Activated B cell treated with CpG ODN at 0.5 μM for 24 hours (primary cell): ENCODE results near the gene GATAD2A. TPM values are rescaled to one million over a fixed set of nuclear protein-coding genes. Genes with fewer than 3 reads are reported as not detected.

Experiments used
- ATAC-seq: fragments of 200-7000 bp; cut with Tn5 transposase; one replicate; pipeline ENCODE4 v1.10.0; 2021; ENCODE audit warnings: low read depth, mild to moderate bottlenecking, moderate library complexity
- CTCF ChIA-PET: fragments of 350-600 bp; sonication (Branson Sonifier 250); formaldehyde crosslinking; loops from one replicate; lab custom pipeline; 2021; ENCODE audit warnings: antibody characterized with exemption; lab: Charles Lee
- POLR2A ChIA-PET: fragments of 350-600 bp; sonication (Branson Sonifier 250); formaldehyde crosslinking; loops from one replicate; lab custom pipeline; 2021; ENCODE audit warnings: antibody characterized with exemption; lab: Charles Lee
- DNase-seq: peaks from one replicate; pipeline ENCODE4 v3.0.0; 2022
- H3K27ac Mint-ChIP-seq: one replicate; pipeline ENCODE4 v1.8.0; 2020; ENCODE audit warnings: mixed read lengths
- H3K27me3 Mint-ChIP-seq: one replicate; pipeline ENCODE4 v1.8.0; 2021; ENCODE audit warnings: mixed read lengths
- H3K36me3 Mint-ChIP-seq: one replicate; pipeline ENCODE4 v1.8.0; 2021; ENCODE audit warnings: low read depth, mixed read lengths
- H3K4me1 Mint-ChIP-seq: one replicate; pipeline ENCODE4 v1.8.0; 2021; ENCODE audit warnings: mixed read lengths
- H3K4me3 Mint-ChIP-seq: one replicate; pipeline ENCODE4 v1.8.0; 2020; ENCODE audit warnings: mild to moderate bottlenecking, mixed read lengths
- H3K9me3 Mint-ChIP-seq: one replicate; pipeline ENCODE4 v1.8.0; 2020; ENCODE audit warnings: mixed read lengths
- intact Hi-C: fragments of 100-400 bp; cut with micrococcal nuclease; formaldehyde crosslinking; loops from one replicate; pipeline ENCODE4 v1.15.1; 2024
- total RNA-seq: library from RNA; stranded (reverse); gene quantifications from 2 replicates; pipeline ENCODE4 v1.2.3, GENCODE V29; 2022
- TF ChIP-seq, protein P1 (sequence below): fragments of 200-600 bp; IDR thresholded peaks from one replicate; pipeline ENCODE4 v1.8.0; 2022; ENCODE audit warnings: antibody characterized with exemption, mild to moderate bottlenecking

GATAD2A gene
- total RNA-seq, 1 donor from 2014 or later: 116 TPM

DNA sequence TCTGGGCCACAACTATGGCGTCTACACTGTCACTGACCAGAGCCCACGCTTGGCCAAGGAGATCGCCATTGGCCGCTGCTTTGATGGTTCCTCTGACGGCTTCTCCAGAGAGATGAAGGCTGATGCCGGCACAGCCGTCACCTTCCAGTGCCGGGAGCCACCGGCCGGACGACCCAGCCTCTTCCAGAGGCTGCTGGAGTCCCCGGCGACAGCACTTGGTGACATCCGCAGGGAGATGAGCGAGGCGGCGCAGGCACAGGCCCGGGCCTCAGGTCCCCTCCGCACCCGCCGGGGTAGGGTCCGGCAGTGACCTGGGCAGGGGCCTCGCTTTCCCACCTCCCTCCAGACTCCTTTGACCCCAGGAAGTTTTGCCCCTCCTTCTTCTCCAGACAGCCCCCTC, 140.2 kb downstream of the GATAD2A start:
- DNase-seq (no peak), ATAC-seq (no peak)
- Mint-ChIP-seq H3K27me3 (peaks cover 12% of the 10 kb centered on the region), H3K4me3 (no peak overlapping the region), H3K27ac (no peak overlapping the region), H3K4me1 (peaks cover 9% of the 10 kb centered on the region), H3K36me3 (no peaks in the 10 kb centered on the region), H3K9me3 (no peaks in the 10 kb centered on the region)
- intact Hi-C loops: no loop called here
- CTCF ChIA-PET: no interaction called here
- POLR2A ChIA-PET: no interaction called here
- TF ChIP-seq, protein P1, sequence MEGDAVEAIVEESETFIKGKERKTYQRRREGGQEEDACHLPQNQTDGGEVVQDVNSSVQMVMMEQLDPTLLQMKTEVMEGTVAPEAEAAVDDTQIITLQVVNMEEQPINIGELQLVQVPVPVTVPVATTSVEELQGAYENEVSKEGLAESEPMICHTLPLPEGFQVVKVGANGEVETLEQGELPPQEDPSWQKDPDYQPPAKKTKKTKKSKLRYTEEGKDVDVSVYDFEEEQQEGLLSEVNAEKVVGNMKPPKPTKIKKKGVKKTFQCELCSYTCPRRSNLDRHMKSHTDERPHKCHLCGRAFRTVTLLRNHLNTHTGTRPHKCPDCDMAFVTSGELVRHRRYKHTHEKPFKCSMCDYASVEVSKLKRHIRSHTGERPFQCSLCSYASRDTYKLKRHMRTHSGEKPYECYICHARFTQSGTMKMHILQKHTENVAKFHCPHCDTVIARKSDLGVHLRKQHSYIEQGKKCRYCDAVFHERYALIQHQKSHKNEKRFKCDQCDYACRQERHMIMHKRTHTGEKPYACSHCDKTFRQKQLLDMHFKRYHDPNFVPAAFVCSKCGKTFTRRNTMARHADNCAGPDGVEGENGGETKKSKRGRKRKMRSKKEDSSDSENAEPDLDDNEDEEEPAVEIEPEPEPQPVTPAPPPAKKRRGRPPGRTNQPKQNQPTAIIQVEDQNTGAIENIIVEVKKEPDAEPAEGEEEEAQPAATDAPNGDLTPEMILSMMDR: no peak

DNA sequence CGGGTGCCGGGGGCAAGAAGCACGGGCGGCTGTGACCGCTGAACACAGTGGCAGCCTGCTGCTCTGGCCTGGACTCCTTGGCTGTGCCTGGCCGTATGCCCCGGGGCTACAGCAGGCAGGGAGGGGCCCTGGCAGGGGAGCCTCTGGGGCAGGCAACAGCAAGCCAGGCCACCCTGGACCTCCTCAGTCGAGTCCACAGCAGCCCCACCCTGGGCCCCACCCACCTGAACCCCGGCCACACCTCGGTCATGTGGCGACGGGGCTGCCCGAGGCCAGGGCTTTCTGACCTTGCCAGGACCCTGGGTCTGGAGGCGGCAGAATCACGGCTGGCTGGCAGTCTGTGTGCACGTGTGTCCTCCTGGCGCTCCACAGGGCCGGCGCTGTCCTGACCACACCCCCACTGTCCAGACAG, 141.3 kb downstream of the GATAD2A start:
- Mint-ChIP-seq H3K9me3 (peaks cover 2% of the 10 kb centered on the region), H3K4me1 (peaks cover 2% of the 10 kb centered on the region), H3K27ac (no peak overlapping the region), H3K27me3 (peaks cover 12% of the 10 kb centered on the region), H3K4me3 (no peak overlapping the region), H3K36me3 (no peaks in the 10 kb centered on the region)
- intact Hi-C loops: no loop called here
- ChIA-PET CTCF (no interaction called here), POLR2A (interaction anchor here (0.6 kb wide), 1 partner anchor 52 kb away, joined by 9 read pairs; no protein-coding TSS in a partner anchor)
- DNase-seq: no peak
- TF ChIP-seq, protein P1: no peak
- no peak for ATAC-seq

DNA sequence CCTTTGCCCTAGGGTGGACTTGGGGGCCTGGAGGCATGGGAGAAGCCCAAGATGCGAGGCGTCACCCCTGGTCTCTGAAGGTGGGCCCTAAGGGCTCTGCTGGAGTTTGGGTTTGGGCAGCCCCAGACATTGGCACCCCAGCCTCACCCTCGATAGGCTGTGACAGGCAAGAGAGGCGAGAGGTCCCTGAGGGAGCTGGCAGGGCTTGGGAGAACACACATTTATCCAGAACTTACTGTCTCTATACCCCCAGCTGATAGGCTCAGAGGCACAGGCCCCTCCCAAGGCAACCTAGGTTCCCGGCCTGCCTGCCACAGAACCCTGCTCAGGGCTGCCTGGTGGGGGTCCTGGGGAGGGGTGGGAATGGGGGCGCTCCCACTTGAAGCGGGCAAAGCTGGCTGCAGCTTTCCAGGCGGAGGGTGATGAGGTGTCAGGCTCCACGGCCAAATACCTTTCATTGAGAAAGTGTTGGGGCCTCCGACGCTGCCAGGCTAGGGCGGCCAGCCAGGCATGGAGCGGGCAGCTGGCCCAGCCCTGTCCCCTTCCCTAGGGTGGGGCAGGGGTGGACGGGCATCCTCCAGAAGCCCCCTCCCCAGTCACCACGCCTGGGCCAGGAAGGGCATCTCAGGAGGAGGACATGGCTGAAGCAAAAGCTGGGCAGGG, 142.3 kb downstream of the GATAD2A start:
- Mint-ChIP-seq H3K36me3 (no peaks in the 10 kb centered on the region), H3K27me3 (peaks cover 7% of the 10 kb centered on the region), H3K27ac (no peak overlapping the region), H3K4me3 (no peak overlapping the region), H3K9me3 (peaks cover 2% of the 10 kb centered on the region), H3K4me1 (no peaks in the 10 kb centered on the region)
- TF ChIP-seq, protein P1: no peak
- POLR2A ChIA-PET: no interaction called here
- CTCF ChIA-PET: no interaction called here
- ATAC-seq (no peak), DNase-seq (no peak)
- intact Hi-C loops: no loop called here

DNA sequence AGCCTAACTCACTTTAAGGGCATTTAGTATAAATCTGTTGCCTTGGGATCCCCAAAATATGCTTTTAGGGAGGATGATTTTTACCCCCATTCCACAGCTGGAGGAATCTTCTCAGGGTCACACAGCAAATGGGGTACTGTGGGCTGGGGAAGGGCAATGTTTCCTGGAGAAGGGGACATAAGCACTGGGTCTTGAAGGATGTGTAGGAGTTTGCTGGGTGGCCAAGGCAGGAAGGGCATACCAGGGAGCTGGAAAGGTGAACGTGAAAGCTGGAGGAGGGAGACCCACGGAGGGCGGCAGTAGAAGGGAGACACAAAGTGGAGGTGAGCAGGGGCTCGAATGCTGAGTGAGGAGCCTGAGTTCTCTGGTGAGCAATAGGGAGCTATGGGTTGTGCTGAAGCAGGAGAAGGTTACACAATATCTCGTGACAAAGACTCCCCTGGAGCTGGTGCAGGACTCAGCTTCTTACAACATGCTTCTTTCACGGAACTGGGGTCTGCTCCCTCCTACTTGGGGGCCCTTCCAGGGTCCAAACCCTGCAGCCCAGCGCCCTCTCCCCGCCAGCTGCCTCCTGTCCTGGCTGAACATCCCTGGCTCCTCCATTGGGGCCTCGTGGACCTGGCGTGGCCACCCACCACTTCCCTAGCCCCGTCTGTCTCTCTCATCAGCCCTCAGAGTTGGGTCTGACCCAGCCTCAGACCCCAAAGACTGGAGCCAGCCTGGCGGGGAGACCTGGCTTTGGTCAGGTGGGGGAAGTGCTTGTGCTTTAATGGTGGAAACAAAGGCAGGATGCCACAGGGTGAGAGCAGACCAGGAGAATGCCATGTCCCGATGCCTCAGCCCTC, 143.7 kb downstream of the GATAD2A start:
- H3K27ac Mint-ChIP-seq: no peak overlapping the region
- peaks cover 2% of the 10 kb centered on the region for H3K9me3 Mint-ChIP-seq
- ATAC-seq (no peak), DNase-seq (no peak)
- TF ChIP-seq, protein P1: no peak
- H3K27me3 Mint-ChIP-seq: peaks cover 5% of the 10 kb centered on the region
- no peaks in the 10 kb centered on the region for H3K4me1 Mint-ChIP-seq
- ChIA-PET CTCF (no interaction called here), POLR2A (interaction anchor here (0.6 kb wide), 1 partner anchor 99 kb away, joined by 6 read pairs; no protein-coding TSS in a partner anchor)
- intact Hi-C loops: no loop called here
- H3K36me3 Mint-ChIP-seq: no peaks in the 10 kb centered on the region
- H3K4me3 Mint-ChIP-seq: no peak overlapping the region

DNA sequence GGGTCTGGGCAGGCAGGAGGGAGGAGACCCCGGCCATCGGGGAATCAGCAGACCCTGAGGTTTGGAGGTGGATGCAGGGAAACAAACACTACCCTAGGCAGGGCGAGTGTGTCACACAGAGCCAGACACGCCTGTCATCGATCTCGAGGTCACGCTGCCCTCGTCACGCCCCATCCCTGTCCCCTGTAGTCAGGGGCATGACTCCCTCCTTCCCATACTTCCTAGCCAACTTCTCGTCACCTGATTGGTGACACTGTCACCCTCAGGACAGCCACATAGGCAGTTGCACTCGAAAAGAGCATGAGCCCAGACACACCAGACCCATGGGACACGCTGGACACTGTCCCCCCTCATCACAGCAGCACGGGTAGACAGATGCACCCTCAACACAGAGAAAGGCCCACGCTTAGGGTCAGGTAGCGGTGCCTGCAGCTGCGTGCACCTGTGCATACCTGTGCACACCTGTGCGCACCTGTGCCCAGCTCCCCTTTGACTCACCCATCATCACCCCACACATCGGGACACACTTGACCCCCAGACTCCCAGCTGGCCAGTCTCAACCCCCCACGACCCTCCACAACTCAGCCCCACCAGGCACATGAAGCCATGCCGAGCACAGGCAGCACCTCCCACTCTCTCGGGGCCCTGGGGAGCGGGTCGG, 144.5 kb downstream of the GATAD2A start:
- Mint-ChIP-seq H3K36me3 (no peaks in the 10 kb centered on the region), H3K27ac (no peak overlapping the region), H3K9me3 (peaks cover 2% of the 10 kb centered on the region), H3K4me1 (no peaks in the 10 kb centered on the region), H3K27me3 (peaks cover 5% of the 10 kb centered on the region), H3K4me3 (no peak overlapping the region)
- ChIA-PET CTCF (no interaction called here), POLR2A (no interaction called here)
- no peak for ATAC-seq
- TF ChIP-seq, protein P1: no peak
- intact Hi-C loops: no loop called here
- DNase-seq: no peak
